Measurements from ENCODE around the gene RD3L.

RD3L gene

DNA sequence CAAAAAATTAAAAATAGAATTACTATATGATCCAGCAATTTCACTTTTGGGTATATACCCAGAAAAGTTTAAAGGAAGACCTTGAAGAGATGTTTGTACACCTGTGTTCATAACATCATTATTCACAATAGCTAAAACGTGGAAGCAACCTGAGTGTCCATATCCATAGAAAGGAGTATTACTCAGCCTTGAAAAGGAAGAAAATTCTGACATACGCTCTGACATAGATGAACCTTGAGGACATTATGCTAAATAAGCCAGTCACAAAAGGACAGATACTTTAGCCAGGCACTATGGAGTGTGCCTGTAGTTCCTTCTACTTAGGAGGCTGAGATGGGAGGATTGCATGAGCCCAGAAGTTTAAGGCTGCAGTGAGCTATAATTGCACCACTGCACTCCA is 6.1 kb upstream of the RD3L start:
- DNase-seq (ENCODE audit: low read depth) = no peak
- TF ChIP-seq, protein P1, sequence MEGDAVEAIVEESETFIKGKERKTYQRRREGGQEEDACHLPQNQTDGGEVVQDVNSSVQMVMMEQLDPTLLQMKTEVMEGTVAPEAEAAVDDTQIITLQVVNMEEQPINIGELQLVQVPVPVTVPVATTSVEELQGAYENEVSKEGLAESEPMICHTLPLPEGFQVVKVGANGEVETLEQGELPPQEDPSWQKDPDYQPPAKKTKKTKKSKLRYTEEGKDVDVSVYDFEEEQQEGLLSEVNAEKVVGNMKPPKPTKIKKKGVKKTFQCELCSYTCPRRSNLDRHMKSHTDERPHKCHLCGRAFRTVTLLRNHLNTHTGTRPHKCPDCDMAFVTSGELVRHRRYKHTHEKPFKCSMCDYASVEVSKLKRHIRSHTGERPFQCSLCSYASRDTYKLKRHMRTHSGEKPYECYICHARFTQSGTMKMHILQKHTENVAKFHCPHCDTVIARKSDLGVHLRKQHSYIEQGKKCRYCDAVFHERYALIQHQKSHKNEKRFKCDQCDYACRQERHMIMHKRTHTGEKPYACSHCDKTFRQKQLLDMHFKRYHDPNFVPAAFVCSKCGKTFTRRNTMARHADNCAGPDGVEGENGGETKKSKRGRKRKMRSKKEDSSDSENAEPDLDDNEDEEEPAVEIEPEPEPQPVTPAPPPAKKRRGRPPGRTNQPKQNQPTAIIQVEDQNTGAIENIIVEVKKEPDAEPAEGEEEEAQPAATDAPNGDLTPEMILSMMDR (IDR thresholded peaks at IDR 0.05; ENCODE audit: insufficient read depth, low read depth, low read length, missing control alignments) = no peak
- no peak overlapping the region for H3K4me3 ChIP-seq (ENCODE audit: low read depth, low read length)

DNA sequence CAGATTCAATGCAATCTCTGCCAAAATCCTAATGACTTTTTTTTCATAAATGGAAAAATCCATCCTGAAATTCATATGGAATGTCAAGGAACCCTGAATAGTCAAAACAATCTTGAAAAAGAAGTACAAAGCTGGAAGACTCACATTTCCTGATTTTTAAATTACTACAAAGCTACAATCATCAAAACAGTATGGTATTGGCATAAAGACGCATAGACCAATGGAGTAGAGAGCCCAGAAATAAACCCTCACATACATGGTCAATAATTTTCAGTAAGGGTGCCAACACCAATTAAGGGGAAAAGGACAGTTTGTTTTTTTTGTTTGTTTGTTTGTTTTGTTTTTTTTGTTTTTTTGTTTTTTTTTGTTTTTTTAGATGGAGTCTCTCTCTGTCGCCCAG is 4.6 kb upstream of the RD3L start:
- no peak for DNase-seq (ENCODE audit: low read depth)
- TF ChIP-seq, protein P1 (IDR thresholded peaks at IDR 0.05; ENCODE audit: insufficient read depth, low read depth, low read length, missing control alignments) = no peak
- H3K4me3 ChIP-seq (ENCODE audit: low read depth, low read length) = no peak overlapping the region

DNA sequence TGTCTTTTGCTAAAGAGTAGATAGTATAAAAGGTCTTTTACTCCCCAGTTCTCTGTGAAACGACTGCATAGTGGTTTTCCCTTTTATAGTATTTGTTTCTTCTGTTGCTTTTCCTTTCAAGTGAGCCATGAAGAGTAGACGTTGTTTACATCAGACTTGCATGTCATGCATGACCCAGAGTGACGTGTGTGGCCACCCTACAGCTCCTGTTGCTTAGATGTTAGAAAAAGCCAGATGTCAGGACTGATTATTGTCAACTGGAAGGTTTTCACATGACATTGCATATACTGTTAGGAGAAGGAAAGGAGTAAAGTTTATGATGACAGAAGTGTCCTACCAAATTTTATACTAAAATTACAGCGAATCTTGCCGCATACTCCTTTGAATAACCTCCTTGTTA is 1.3 kb upstream of the RD3L start:
- no peak for DNase-seq (ENCODE audit: low read depth)
- no peak overlapping the region for H3K4me3 ChIP-seq (ENCODE audit: low read depth, low read length)
- TF ChIP-seq, protein P1 (IDR thresholded peaks at IDR 0.05; ENCODE audit: insufficient read depth, low read depth, low read length, missing control alignments) = no peak

DNA sequence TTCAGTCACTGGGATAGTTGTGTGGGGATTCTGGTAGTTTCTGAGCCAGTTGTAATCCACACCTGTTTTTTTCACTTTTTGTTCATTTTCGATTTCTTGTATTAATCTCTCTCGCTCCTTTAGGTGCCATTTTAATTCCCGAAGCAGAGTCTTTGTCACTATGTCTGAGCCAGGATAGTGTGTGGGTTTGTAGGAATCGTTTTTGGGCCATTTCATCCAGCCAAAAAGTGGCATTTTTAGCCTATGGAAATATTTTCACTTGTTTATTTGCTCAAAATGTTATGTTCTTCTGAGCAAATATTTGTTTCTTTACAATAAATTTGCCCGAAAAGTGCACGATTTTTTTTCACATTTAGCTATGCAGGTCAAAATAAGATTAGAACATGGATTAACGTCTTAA is 867 bp downstream of the RD3L start:
- DNase-seq (ENCODE audit: low read depth) = no peak
- no peak overlapping the region for H3K4me3 ChIP-seq (ENCODE audit: low read depth, low read length)
- TF ChIP-seq, protein P1 (IDR thresholded peaks at IDR 0.05; ENCODE audit: insufficient read depth, low read depth, low read length, missing control alignments) = no peak

DNA sequence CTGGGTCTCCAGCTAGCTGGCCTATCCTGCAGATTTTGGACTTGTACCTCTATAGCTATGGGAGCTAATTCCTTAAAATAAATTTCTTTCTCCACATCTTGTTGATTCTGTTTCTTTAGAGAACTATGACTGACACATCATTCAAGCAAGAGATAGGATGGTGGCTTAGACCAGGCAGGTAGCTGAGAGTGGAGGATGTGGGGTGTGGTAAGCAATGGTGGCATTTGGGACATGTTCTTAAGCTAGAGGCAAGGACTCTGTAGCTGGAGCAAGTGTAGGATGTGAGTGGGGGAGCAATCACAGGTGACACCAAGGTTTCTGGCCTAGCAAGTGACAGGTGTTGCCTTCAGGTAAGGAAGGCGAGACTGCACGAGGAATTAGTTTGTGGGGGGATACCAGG is 7.2 kb downstream of the RD3L start:
- TF ChIP-seq, protein P1 (IDR thresholded peaks at IDR 0.05; ENCODE audit: insufficient read depth, low read depth, low read length, missing control alignments) = no peak
- DNase-seq (ENCODE audit: low read depth) = no peak

DNA sequence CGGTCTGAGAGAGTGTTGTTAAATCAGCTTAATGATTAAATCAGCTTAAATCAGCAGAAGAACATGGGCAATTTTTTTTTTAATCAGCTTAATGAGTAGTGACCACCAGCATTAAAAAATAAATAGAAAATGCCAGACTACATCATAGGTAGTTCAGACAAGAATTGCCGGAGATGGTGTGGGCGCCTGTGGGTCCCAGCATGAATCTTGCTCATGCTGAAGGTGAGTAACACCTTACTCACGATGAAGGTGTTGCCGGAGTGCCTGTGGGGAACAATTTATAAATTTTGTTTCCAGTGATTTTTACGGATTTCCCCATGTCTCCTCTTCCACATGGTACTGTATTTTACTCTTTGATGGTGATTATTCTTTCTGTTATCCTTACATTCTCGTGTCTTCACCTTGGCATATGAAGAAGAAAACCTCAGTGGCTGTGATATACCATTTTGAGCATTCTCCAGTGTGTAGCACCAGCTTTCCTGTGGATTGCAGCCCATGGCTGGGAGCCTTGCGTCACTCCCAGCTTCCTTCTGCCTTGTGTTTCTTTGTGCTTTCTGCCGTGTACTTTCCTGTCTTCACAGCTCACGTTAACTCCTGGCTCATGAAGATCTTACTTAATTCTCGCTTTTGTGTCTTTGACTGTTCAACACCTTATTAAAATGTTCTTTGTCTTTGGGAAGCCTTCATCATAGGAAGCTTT is 9.4 kb downstream of the RD3L start:
- no peak for DNase-seq (ENCODE audit: low read depth)
- TF ChIP-seq, protein P1 (IDR thresholded peaks at IDR 0.05; ENCODE audit: insufficient read depth, low read depth, low read length, missing control alignments) = no peak
- no peak overlapping the region for H3K4me3 ChIP-seq (ENCODE audit: low read depth, low read length)

More for the DNA sequence above, 7.2 kb downstream of the RD3L start:
- H3K4me3 ChIP-seq (ENCODE audit: low read depth, low read length) = no peak overlapping the region

DNA sequence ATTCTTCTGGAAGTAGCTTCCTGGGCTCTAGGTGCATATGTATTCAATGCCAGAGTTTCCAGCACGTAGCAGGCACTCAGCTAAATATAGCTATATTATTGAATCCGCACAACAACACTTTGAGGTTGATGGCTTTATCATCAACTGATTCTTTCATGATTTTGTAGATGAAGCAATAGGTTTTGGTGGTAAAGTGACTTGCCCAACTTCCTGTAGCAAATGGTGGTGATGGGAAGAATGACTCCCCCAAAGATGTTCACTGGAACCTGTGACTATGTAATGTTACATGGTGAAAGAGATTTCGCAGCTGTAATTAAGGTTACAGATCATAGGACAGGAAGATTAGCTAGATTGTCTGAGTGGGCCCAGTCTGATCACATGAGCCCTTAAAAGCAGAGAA is 10.9 kb downstream of the RD3L start:
- TF ChIP-seq, protein P1 (IDR thresholded peaks at IDR 0.05; ENCODE audit: insufficient read depth, low read depth, low read length, missing control alignments) = no peak
- no peak overlapping the region for H3K4me3 ChIP-seq (ENCODE audit: low read depth, low read length)
- no peak for DNase-seq (ENCODE audit: low read depth)
